ENCODE measurements around the gene RDH13.
"Not testable (repeated sequence)": the region's sequence is repeated elsewhere in the genome, so short reads cannot be mapped to it uniquely, and the experiment has no call there.

Gene RDH13

GRCh38 chr19:55076321-55076720, 13.4 kb upstream of the RDH13 start:
- DNase-seq (ENCODE audit: low read depth) = no peak

DNA sequence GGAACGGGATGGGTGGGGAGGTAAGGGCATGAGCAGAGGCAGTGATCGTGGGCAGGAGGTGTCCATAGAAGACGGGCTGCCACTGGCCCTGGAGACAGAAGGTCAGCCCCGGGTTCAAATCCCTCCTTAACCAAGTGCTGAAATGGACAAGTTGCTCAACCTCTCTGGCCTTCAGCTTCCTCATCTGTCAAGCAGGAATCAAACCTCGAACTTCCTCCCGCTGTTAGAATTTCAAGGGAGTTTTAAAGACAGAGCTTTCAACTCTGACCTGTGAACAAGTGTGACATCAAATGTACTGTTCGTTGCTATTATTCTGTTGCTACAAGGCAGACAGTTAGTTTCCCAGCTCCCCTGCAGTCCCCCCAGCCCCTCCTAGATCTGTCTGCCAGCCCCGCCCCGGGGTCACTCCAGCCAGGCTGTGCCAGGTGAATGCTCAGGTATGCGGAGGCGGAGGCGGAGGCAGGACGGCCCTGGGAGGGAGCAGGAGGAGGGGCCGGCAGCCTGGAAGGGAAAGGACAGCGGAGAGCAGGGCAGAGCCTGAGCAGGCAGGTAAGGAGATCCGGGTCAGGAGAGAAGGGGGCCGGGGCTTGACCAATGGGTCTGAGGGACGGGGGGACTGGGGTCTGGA, 12.5 kb upstream of the RDH13 start, which contains the start of gene EPS8L1:
EPS8L1 (plus strand) TSS at position 499 of the 628 bp plus-strand sequence. CDS start 576 bp downstream, outside the sequence.
- no peak for DNase-seq (ENCODE audit: low read depth)

GRCh38 chr19:55071913-55072312, 9.0 kb upstream of the RDH13 start:
- no peak for DNase-seq (ENCODE audit: low read depth)

GRCh38 chr19:55071129-55071502, 8.2 kb upstream of the RDH13 start:
- DNase-seq (ENCODE audit: low read depth) = no peak

GRCh38 chr19:55070466-55071128, 7.6 kb upstream of the RDH13 start:
- DNase-seq (ENCODE audit: low read depth) = no peak

- no peak for DNase-seq (ENCODE audit: low read depth)
Measured at GRCh38 chr19:55069865-55070197, 6.9 kb upstream of the RDH13 start.

- no peak for DNase-seq (ENCODE audit: low read depth)
Measured at GRCh38 chr19:55068950-55069864, 6.3 kb upstream of the RDH13 start.

DNA sequence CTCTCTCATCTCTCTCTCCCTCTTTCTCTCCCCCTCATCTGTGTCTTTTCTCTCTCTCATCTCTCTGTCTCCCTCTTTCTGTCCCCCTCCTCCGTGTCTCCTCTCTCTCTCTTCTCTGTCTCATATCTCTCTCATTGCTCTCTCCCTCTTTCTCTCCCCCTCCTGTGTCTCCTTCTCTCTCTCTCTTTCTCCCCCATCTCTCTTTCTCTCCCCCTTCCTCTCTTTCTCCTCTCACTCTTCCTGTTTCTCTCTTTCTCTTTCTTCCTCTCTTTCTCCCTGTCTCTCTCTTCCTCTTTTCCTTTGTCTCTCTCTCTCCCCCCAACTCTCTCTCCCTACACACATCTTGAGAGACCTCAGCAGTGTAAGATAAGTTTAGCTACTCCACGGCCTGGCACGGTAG, 4.9 kb upstream of the RDH13 start:
- DNase-seq (ENCODE audit: low read depth) = no peak

GRCh38 chr19:55066107-55066709, 3.3 kb upstream of the RDH13 start:
- no peak for DNase-seq (ENCODE audit: low read depth)

DNA sequence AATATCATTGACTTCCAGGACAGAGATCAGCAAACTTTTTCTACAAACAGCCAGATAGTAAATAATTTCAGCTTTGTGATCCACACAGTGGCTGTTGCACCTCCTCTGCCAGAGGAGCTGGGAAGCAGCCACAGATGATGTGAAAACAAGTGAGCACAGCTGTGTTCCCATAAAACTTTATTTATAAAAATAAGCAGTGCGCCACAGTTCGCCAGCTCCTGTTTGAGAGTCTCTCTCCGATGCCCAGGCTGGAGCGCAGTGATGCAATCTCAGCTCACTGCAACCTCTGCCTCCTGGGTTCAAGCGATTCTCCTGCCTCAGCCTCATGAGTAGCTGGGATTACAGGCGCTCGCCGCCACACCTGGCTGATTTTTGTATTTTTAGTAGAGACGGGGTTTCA, 2.6 kb upstream of the RDH13 start:
- not testable (repeated sequence) for DNase-seq (ENCODE audit: low read depth)

DNA sequence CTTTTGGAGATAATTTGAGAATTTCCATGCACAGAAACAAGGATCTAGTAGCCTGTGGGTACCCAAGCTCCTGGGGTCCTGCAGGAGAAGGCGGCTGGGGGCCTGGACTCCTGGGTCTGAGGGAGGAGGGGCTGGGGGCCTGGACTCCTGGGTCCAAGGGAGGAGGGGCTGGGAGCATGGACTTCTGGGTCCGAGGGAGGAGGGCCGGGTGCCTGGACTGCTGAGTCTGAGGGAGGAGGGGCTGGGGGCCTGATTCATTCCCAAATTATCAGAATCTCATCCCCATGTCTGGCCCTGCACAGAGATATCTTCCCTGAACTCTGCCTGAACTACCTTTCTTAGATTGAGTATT, 520 bp upstream of the RDH13 start:
- DNase-seq (ENCODE audit: low read depth) = no peak

GRCh38 chr19:55060287-55060686, 2.7 kb downstream of the RDH13 start:
- not testable (repeated sequence) for DNase-seq (ENCODE audit: low read depth)

DNA sequence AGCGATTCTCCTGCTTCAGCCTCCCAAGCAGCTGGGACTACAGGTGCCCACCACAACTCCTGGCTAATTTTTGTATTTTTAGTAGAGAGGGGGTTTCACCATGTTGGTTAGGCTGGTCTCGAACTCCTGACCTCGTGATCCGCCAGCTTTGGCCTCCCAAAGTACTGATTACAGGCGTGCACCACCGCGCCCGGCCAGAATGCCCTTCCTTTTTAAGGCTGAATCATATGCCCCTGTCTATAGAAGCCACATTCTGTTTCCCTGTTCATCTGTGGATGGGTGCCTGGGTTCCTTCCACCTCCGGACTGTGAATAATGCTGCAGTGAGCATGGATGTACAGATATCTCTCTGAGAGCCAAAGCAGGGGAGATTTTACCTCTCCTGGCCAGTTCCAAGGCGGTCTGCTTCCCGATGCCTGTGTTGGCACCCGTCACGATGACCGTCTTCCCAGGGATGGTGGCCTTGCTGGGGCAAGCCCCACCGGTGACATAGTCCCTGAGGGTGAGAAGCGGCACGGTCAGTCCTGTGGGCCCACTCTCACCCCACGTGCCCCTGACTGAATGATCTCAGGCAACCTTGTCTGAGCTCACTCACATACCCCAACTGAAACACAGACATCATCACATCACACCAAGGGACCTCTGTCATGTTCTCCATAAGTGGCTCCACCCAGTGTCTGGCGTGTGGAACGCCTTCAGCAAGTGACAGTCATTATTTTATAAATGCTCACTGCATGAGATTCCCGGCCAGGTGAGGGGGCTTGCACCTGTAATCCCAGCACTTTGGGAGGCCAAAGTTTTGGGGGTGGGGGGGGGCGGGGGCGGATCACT, 4.0 kb downstream of the RDH13 start:
- DNase-seq (ENCODE audit: low read depth) = no peak

- DNase-seq (ENCODE audit: low read depth) = no peak
Measured at GRCh38 chr19:55056827-55057226, 6.1 kb downstream of the RDH13 start.

DNA sequence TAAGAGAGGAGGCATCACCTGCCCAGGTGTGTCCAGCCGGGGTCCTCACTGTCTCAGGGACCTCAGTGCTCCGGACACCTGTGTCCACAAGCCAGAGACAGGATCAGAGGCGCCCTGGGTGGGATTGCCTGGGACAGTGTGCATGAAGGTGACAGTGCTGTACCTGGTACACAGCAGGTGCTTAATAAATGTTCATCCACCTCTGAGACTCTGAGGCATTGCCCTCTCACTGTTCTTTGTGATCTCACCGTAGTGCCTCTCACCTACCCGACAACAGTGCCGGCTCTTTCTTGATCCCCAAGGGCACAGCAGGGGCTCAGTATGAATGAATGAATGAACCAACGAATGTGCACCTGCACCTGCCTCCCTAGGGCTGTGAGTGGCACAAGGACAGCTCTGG, 9.2 kb downstream of the RDH13 start:
- DNase-seq (ENCODE audit: low read depth) = no peak

DNA sequence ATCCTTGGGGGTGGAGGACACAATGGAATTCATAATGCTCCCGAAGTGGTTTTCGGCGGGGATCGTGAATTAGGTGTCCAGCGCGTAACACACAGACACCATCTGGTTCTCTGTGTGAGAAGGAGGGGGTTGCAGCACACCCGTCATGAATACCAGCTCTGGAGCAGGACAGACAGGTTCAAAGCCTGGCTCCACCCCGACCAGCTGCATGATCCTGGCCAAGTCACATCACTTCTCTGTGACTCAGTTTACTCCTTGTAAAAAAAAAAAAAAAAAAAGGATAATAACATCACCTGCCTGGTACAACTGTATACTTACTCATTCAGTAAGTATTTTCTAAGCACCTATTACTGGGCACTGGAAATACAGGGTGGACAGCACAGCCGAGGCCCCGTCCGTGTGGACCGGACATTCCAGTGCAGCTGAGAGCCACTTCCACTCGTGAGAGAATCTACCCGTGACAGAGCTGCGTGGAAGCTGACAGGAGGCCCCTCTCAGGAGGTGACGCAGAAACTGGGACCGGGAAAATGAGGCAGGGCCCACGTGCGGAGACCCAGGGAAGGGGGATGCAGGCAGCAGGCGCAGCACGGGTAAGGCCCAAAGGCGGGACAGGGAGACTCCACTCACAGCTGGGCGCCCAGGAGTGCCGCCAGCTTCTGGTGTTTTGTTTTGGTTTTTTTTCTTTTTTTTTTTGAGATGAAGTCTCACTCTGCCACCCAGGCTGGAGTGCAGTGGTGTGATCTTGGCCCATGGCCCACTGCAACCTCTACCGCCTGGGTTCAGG, 12.0 kb downstream of the RDH13 start:
- DNase-seq (ENCODE audit: low read depth) = no peak

DNA sequence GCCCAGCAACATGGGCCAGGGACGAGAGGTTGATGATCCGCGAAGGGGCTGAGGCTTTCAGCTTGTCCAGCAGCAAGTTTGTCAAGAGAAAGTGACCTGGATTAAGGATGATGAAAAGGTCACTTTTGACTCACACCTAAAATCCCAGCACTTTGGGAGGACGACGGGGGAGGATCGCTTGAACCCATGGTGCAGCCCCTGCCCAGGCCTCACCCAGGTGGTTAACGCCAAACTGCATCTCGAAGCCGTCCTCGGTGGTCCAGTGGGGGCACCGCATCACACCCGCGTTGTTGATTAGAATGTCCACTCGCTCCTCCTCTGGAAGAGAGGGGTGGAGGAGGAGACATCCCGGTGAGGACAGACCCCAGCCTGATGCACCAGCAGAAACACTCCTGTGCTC, 14.5 kb downstream of the RDH13 start:
- no peak for DNase-seq (ENCODE audit: low read depth)

DNA sequence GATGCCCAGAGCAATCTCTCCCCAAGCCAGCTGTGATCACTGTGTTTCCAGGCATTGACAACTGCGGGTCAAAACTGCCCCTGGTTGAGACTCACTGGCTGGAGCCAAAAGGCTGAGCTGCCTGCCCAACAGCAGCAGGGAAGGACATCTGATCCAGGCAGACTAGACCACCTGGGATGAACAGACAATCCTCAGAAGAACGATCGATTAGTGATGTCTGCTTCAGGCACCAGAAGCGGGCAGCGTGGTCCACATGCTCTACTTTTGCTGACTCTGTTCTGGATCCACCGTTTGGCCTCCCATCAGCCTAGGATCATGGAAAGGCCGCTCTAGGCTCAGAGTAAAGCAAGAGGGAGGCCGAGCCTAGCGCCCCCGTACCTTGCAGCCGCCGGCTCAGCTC, 15.0 kb downstream of the RDH13 start:
- no peak for DNase-seq (ENCODE audit: low read depth)

DNA sequence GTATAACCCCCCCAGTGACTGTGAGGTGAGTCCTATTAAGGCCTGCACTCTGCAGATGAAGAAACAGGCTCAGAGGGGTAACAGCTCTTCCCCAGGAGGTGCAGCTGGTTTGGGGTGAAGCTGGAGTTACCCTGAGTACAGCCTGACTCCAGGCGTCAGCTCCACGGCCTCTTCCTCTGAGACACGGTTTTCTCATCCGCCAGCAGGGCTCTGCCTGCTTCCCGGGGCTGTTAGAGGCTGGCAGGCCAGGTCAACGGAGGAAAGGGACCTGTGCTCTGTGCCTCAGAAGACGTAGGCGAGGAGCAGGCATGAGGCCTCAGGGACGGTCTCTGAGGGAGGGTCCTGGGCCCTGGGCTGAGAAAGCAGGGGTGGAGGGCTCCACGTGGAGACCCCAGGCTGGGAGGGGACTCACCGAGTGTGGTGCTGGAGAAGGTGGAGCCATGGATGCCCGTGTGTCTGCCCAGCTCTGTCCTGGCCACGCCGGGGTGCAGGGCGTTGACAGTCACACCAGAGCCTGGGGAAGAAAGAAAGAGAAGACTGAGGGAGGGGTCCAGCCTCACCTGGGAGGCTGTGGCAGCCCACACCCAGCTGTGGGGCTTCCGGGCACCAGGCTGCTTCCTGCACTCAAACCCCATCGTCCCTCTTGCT, 15.8 kb downstream of the RDH13 start:
- DNase-seq (ENCODE audit: low read depth) = no peak

Measured in activated T-helper 1 cell treated with Interleukin-2 at 50 U/mL for 16 hours (primary cell).